Activated CD4-positive, alpha-beta T cell treated with anti-CD3 and anti-CD28 coated beads, Interleukin-2, amount 50 U/mL, for 1 hour (primary cell): ENCODE data around the gene FEN1.

Experiments used
- DNase-seq: peaks from one replicate; pipeline ENCODE4 v3.0.0-alpha.2; 2020

Gene FEN1

DNA sequence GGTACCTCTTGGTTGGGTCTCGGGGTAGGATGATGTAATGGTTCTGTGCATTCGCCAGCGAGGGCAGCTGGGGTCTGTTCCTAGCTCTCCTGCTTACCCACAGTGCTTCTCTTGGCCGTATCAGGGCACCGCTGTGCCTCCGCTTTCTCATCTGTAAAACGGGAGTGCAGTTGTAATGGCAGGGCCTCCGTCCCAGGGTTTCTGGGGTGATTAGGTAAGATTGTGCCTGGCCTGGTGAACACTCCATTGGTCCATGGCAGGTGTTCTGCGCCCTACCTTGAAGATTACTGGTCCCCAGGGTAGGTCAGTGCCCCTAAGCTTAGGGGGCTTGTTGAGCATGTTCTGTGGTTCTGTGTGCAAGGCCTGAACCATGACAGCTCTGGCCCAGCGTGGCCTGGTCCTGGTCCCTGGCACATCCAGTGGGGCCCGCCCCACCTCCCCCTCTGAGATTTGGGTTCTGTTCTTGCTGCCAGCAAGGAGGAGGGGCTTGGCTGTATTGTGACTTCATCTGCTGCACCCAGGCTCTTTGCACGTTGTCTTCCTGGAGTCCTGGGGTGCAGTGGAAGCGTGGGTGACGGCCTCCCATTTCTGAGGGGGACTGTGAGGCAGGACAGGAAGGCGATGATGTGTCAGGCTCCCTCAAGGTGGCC is 35.4 kb upstream of the FEN1 start:
- DNase-seq = no peak

GRCh38 chr11:61760946-61761345 is 31.8 kb upstream of the FEN1 start:
- DNase-seq = no peak

GRCh38 chr11:61761440-61762222 is 31.1 kb upstream of the FEN1 start:
- no peak for DNase-seq

DNA sequence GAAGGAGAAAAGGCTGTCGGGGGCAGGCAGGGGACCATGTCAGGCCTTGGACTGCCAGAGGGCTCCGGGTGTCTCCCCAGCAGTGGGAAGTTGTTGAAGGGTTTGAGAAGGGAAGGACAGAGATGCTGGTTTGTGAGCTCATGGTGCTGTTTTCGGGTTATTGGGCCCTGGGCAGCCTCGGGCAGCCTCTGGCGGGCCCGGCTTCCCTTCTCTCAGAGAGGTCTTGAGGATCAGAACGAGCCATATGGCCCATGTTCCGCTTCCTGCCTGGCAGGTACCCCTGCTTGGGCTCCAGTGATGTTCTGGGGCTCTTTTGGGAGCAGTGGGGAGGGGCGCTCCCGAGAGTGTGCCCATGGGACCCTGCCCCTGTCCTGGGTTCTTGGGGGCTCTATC is 30.5 kb upstream of the FEN1 start:
- no peak for DNase-seq

DNA sequence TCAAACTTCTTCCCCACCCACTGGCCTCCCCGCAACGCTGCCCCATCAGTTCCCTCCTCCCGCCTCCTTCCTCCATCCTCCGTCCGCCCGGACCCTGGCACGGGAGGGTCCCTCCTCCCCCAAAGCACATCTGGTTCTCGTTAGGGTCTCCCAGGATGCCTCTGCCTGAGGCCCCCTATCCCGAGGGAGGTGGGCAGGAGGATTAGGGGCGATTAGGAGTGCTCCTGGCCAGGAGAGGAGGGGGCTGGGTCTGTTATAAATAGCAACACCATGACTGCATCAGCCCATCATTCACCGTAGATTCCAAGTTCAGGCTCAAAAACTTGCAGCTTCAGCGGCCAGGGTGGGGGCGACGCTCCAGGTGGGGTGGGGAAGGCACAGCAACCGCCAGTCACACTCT is 29.9 kb upstream of the FEN1 start:
- no peak for DNase-seq

GRCh38 chr11:61763930-61764605 is 28.6 kb upstream of the FEN1 start:
- no peak for DNase-seq

GRCh38 chr11:61764606-61765260 is 28.0 kb upstream of the FEN1 start:
- no peak for DNase-seq

DNA sequence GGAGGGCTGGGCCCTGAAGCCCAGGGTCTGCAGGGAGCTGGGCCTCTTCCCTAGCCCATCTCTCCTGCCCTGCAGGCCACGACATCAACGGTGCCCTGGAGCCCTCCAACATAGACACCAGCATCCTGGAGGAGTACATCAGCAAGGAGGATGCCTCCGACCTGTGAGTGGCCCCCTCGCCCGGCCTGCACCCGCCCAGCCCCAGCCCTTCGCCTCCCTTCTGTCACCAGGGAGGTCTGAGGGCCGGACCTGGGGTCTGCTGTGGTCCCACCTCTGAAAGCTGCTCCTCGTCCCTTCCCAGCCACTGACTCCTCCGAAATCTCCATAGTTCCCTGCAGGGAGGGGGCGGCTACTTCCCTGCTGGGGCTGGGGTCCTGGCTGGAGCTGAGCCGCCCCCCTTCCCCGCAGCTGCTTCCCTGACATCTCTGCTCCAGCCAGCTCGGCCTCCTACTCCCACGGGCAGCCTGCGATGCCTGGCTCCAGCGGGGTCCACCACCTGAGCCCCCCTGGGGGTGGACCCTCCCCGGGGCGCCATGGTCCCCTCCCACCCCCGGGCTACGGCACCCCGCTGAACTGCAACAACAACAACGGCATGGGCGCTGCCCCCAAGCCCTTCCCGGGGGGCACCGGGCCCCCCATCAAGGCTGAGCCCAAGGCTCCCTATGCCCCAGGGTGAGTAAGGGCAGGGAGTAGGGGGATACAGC is 27.0 kb upstream of the FEN1 start:
- no peak for DNase-seq

GRCh38 chr11:61766353-61766841 is 26.3 kb upstream of the FEN1 start:
- DNase-seq = no peak

- no peak for DNase-seq
Observed at GRCh38 chr11:61768376-61769076, 24.2 kb upstream of the FEN1 start.

GRCh38 chr11:61769169-61769920 is 23.4 kb upstream of the FEN1 start:
- DNase-seq = no peak

DNA sequence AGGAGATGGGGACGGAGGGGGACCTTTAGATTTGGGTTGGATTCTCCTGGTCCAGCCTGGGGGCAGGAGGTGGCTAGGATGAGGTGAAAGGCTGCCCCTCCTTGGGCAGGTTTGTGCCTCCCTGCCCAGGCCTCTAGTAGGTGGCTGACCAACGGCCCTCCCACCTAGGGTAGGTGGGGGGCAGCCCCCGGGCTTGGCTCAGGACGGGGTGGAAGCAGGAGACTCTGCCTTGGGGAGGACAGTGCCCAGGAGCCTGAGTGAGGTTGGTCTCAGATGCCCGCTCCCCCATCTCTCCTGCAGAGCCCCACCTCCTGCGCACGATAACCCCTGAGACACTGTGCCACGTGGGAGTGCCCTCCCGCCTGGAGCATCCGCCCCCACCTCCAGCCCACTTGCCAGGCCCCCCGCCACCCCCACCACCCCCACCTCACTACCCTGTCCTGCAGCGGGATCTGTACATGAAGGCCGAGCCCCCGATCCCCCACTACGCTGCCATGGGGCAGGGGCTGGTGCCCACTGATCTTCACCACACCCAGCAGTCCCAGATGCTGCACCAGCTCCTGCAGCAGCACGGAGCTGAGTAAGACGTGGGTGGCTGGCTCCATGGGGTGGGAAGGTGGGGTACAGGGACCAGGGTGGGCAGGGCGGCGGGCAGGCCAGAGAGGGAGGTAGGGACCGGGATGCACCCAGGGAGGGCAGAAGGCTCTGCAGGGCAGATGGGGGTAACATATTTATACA is 22.6 kb upstream of the FEN1 start:
- DNase-seq = no peak

- no peak for DNase-seq
Observed at GRCh38 chr11:61771195-61771894, 21.4 kb upstream of the FEN1 start.

DNA sequence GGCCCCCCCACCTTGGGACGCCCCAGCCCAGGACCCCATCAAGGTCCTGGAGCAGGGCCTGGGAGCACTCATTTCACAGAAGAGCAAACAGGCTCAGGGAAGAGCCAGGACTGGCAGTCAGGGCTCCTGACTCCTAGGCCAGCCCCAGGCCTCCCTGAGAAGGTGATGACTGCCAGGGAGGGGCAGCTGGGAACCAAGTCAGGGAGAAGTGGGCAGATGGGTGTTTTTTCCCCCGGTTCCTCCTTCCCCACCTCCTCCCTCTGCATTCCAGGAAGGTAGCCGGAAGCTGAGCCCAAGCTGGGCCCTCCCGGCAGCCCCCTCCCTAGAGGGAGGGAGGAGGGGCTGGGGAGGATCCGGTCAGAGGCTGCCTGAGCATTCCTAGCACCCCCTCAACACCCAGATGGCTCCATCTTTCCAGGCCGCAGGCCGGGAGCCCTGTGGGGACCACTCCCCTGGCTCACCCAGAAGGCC is 20.7 kb upstream of the FEN1 start:
- no peak for DNase-seq

DNA sequence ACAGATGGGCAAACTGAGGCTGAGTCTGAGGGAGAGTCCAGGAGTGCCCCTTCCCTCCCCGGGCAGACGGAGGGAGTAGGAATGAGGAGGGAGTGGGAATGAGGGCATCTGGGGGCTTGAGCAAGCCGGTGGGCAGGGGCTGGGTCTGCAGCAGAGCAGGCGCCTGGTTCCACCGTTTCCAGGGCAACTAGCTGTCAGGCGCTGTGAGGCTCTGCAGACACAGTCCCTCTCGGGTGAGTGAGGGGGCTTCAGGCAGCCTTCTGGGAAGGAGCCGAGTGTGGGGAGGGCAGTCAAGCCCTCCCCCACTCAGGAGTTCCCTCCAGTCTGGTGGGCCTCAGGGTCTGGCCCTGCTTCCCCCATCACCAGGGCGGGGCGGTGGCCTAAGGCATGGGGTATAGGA is 19.4 kb upstream of the FEN1 start:
- no peak for DNase-seq

DNA sequence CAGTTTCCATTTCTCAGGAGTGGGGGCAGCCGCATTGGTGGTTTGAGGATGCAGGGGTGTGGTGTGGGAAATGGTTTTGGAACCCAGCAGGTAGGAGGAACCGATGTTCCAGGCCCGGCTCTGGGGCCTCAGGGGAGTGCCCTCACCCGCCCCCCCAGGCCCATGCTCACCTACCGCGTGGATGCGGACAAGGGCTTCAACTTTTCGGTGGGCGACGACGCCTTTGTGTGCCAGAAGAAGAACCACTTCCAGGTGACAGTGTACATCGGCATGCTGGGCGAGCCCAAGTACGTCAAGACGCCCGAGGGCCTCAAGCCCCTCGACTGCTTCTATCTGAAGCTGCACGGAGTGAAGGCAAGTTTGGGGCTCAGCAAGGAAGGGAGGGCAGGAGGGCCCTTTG is 18.9 kb upstream of the FEN1 start:
- DNase-seq = no peak

GRCh38 chr11:61774411-61774810 is 18.3 kb upstream of the FEN1 start:
- DNase-seq = no peak

DNA sequence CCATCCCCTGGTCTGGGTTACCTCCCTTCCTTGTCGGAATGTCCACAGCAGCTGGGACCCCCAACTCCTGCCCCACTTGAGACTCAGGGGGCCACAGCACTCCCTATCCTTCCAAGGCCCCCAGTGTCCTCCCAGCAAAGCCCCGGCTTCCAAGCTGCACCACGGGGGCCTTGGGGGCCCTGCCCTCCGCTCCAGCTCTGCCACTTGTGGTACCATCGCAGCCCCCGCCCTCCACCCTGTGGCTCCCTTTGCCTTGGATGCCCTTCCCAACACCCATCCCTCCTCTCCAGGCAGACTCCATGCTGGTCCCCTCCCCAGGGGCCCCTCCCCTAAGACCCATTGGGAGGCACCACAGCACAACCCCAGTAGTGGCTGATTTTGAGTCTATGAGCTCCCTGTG is 17.6 kb upstream of the FEN1 start:
- no peak for DNase-seq

DNA sequence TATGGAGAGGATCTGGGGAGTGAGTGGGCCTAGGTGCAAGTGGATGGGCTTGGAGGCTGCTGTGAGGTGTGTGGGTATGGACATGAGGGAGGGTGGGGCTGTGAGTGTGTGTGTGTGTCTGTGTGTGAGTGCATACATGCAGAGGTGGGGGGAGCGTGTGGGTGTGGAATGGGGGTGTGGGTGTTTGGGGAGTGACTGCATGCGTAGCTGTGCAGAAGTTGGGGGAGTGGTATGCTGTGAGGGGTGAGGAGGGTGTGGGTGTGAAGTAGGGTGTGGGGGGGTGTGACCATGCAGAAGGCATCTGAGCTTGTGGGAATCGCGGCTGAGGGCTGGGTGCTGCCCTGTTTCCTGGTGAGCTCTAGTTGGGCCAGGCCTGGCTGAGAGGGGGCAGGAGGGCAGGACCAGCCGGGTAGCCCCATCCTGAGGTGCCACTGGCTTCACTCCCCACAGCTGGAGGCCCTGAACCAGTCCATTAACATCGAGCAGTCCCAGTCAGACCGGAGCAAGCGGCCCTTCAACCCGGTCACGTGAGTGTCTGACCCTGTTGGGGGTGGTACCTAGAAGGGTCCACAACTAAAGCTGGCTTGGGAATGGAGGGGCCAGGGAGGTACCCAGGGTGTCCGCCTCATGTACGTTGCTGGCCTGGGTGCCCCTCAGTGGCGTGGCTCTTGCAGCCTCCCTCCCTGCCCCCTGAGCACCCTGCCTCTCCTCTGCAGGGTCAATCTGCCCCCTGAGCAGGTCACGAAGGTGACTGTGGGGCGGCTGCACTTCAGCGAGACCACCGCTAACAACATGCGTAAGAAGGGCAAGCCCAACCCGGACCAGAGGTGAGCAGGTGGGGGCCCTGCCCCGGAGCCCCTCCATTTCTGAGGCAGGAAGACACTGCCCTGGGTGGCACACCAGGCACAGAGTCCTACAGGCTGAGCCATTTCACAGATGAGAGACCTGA is 16.8 kb upstream of the FEN1 start:
- DNase-seq = no peak
